ENCODE results near the gene CNN2. TPM values are rescaled to one million over a fixed set of nuclear protein-coding genes. Genes with fewer than 3 reads are reported as not detected.

The CNN2 gene
- total RNA-seq, 1 donor from 2014 or later = 76.1 TPM

- Histone ChIP-seq H3K9me3 (no peaks in the 10 kb centered on the region), H3K4me1 (peaks cover 16% of the 10 kb centered on the region), H3K27me3 (peaks cover 10% of the 10 kb centered on the region), H3K27ac (no peak overlapping the region), H3K4me3 (no peak overlapping the region), H3K36me3 (no peaks in the 10 kb centered on the region)
- DNase-seq (ENCODE audit: extremely low spot score in 2 of 2) = no peak
- TF ChIP-seq POLR2AphosphoS5 (IDR thresholded peaks at IDR 0.05; ENCODE audit: insufficient read depth in 1 of 2, low read depth in 1 of 2) = no peak
- TF ChIP-seq CTCF (IDR thresholded peaks at IDR 0.05) = no peak
- no peak for TF ChIP-seq POLR2A (IDR thresholded peaks at IDR 0.05)
- intact Hi-C loops (cut with DNase I) = no loop called here
Observed at GRCh38 chr19:1003283-1003682, 23.1 kb upstream of the CNN2 start.

- TF ChIP-seq POLR2A (IDR thresholded peaks at IDR 0.05) = no peak
- no peak for TF ChIP-seq CTCF (IDR thresholded peaks at IDR 0.05)
- no peak for TF ChIP-seq POLR2AphosphoS5 (IDR thresholded peaks at IDR 0.05; ENCODE audit: insufficient read depth in 1 of 2, low read depth in 1 of 2)
- H3K27me3 ChIP-seq = peaks cover 6% of the 10 kb centered on the region
Observed at GRCh38 chr19:1004204-1004802, 22.1 kb upstream of the CNN2 start.

GRCh38 chr19:1004803-1005664, 21.4 kb upstream of the CNN2 start:
- Histone ChIP-seq H3K9me3 (no peaks in the 10 kb centered on the region), H3K4me3 (no peak overlapping the region), H3K27me3 (no peaks in the 10 kb centered on the region), H3K4me1 (peaks cover 19% of the 10 kb centered on the region), H3K36me3 (no peaks in the 10 kb centered on the region), H3K27ac (no peak overlapping the region)
- DNase-seq (ENCODE audit: extremely low spot score in 2 of 2) = no peak
- intact Hi-C loops (cut with DNase I) = no loop called here
- TF ChIP-seq POLR2A (IDR thresholded peaks at IDR 0.05) (no peak), CTCF (IDR thresholded peaks at IDR 0.05) (no peak), POLR2AphosphoS5 (IDR thresholded peaks at IDR 0.05; ENCODE audit: insufficient read depth in 1 of 2, low read depth in 1 of 2) (no peak)

More at GRCh38 chr19:1004204-1004802, 22.1 kb upstream of the CNN2 start:
- no peak overlapping the region for H3K4me3 ChIP-seq
- no peaks in the 10 kb centered on the region for H3K9me3 ChIP-seq
- H3K27ac ChIP-seq = no peak overlapping the region
- peaks cover 16% of the 10 kb centered on the region for H3K4me1 ChIP-seq
- H3K36me3 ChIP-seq = no peaks in the 10 kb centered on the region
- DNase-seq (ENCODE audit: extremely low spot score in 2 of 2) = no peak
- intact Hi-C loops (cut with DNase I) = no loop called here

- Histone ChIP-seq H3K4me1 (peaks cover 14% of the 10 kb centered on the region), H3K27ac (no peak overlapping the region), H3K4me3 (no peak overlapping the region), H3K27me3 (no peaks in the 10 kb centered on the region), H3K36me3 (peaks cover 0 to 18% of the 10 kb centered on the region in 2 donors), H3K9me3 (no peaks in the 10 kb centered on the region)
- intact Hi-C loops (cut with DNase I) = no loop called here
- no peak for DNase-seq (ENCODE audit: extremely low spot score in 2 of 2)
- no peak for TF ChIP-seq POLR2AphosphoS5 (IDR thresholded peaks at IDR 0.05; ENCODE audit: insufficient read depth in 1 of 2, low read depth in 1 of 2)
- TF ChIP-seq CTCF (IDR thresholded peaks at IDR 0.05) = no peak
- no peak for TF ChIP-seq POLR2A (IDR thresholded peaks at IDR 0.05)
Observed at GRCh38 chr19:1006711-1007398, 19.6 kb upstream of the CNN2 start.

Measured in vagina (tissue), 2 donors.